NT2/D1 (cell line): ENCODE results near the gene CINP.

Source experiments
- SUZ12 ChIP-seq: IDR thresholded peaks from 2 replicates; pipeline ENCODE4 v1.6.1; 2011; ENCODE audit not compliant: insufficient read length, insufficient read depth; ENCODE audit errors: extremely low read depth
- YY1 ChIP-seq: IDR thresholded peaks from 2 replicates; pipeline ENCODE4 v1.6.1; 2011; ENCODE audit not compliant: insufficient read length, insufficient read depth
- ZNF274 ChIP-seq: IDR thresholded peaks from 2 replicates; pipeline ENCODE4 v1.6.1; 2011; ENCODE audit warnings: mild to moderate bottlenecking, low read depth, low read length

DNA sequence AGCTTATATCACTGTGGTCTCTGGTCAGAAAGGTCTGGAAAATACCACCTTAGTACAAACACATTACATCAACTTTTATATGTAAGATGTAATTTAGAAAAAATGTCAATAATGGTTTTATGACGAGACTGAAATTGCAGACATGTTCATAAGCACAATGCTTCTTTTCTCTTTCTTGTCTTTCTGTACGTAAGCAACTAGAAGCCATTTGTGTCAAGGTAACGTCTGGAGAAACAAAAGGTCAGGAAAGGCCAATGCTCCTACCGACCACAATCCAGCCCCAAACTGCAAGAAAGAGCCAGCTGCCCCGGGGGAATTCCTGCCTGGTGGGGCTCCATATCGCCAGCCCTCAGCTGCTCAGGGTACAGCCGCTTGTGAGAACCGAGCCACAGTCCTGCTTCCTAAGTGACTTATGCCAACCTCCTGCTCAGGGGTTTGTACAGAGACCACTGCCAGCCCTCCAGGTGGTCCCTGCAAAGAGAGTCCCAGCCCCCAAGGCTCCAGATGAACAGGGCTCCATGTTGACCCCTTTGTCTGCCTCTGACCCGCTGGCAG is 36.8 kb downstream of the CINP start:
- TF ChIP-seq ZNF274 (no peak), SUZ12 (no peak), YY1 (no peak)
